Measurements from ENCODE around the gene HBZ.
"Not testable (repeated sequence)": the region's sequence is repeated elsewhere in the genome, so short reads cannot be mapped to it uniquely, and the experiment has no call there.

The HBZ gene

DNA sequence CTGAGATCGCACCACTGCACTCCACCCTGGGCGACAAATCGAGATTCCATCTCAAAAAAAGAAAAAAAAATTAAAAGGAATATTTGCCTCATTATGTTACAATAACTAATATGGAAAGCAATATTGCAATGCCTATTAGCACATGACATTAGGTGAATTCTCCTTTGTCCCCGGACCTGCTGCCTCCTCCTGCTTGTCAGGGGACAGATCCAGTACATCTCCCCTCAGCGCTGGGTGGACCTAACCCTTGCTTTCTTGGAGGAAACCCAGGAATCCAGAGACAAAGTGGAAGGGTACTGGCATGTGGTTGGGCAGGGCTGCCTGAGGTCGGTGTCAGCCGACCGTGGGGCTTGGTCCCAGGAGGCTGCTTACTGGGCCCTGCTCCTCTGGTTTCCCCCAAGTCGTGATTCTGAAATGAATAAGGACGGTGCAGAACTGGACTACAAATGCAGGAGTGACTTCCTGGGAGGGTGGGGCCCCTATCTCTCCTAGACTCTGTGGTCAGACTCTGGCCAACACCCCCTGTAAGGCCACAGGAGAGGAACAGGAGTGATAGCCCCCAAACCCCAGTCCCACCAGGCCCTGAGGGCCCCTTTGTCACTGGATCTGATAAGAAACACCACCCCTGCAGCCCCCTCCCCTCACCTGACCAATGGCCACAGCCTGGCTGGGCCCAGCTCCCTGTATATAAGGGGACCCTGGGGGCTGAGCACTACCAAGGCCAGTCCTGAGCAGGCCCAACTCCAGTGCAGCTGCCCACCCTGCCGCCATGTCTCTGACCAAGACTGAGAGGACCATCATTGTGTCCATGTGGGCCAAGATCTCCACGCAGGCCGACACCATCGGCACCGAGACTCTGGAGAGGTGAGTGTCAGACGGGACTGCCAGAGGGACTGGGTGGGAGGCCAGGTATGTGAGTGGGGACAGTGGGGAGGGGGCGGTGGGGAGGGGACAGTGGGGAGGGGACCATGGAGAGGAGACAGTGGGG is at the start of gene HBZ:
Gene HBZ, plus strand, starts transcription at position 504 of the 988 bp plus-strand sequence. Its CDS starts 266 bp downstream, at position 770.
- no peak for DNase-seq (ENCODE audit: low read depth)

DNA sequence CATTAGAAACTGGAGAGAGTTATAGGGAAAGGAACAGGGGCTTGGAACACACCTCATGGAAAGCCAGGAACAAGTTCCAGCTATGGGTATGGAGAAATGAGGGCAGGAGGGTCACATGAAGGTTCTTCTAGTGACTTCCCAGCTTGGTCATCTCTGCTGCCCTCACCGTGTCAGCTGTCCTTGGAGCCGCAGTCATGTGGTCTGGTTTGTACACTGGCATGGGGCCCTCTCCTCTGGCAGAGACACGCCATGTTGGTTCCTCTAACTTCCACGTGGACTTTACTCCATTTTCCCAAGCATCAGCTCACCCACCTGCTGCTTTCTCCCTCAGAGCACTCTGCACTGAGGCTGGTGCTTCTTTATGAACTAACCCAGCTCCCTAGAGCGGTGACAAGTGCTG is 48.1 kb upstream of the HBZ start:
- DNase-seq (ENCODE audit: low read depth) = no peak

DNA sequence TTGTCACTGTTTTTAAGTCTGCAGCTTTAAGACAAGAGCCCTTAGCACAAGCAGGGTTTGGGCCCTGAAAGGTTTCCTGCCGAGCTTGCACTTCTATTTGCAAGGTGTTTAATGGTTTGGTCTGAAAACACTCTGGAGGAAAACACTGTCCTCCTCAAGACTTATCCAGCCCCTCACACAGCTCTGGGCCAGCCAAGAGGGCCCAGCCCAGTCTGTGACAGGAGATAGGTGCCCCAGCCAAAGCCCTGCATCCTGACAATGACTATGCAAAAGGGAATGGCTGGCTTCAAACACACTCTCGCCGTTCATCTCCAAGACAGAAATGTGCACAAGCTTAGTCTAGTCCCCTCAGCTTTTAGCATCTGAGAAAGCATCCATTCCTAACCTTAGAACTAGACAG is 47.5 kb upstream of the HBZ start:
- DNase-seq (ENCODE audit: low read depth) = no peak

DNA sequence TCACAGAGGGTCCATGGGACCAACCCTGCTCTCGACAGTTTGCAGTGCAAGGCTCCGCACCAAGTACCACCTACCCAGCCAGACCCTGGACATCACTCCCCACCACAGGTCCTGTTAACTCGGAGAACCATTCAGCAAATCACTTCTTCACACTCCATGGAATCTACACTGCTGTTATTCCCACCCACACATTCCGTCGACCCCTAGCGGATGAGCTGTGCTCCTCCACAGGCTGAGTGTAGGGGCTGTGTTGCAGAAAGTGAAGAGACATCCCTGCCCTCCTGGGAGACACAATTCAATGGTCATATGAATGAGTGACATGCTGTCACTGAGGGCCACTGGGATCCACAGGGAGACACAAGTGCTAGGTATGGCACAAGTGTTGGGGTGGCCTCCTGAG is 46.9 kb upstream of the HBZ start:
- DNase-seq (ENCODE audit: low read depth) = no peak

DNA sequence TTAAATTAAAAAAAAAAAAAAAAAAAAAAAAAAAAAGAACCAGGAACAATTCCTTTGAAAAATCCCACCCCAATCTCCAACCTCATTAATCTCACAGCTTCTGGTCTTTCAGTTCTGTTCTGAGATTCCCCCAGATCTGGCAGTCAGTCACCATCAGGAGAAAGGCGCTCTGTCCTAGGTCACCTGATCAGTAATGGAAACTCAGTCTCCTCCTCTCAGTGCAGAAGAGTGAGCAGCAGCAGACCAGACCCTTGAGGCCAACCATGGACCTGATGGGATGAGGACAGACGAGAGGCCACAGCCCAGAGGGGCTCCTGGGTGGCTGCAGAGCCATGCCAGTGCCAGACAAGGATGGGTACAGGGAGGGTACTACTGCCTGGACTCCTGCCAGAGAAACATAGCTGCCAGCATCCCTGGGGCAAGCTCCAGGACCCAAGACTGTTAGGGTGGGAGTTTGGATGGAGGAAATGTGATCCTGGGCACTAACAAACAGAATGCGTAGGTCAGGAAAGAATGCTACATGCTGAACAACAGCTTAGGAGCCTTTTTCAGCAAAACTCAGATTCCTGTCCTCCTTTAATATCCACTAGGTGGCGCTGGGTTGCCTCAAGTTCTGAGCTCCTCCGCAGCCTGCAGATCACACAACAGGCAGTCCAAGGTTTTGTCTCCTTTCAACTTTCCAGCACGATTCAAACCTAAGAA is 45.7 kb upstream of the HBZ start:
- DNase-seq (ENCODE audit: low read depth) = no peak

DNA sequence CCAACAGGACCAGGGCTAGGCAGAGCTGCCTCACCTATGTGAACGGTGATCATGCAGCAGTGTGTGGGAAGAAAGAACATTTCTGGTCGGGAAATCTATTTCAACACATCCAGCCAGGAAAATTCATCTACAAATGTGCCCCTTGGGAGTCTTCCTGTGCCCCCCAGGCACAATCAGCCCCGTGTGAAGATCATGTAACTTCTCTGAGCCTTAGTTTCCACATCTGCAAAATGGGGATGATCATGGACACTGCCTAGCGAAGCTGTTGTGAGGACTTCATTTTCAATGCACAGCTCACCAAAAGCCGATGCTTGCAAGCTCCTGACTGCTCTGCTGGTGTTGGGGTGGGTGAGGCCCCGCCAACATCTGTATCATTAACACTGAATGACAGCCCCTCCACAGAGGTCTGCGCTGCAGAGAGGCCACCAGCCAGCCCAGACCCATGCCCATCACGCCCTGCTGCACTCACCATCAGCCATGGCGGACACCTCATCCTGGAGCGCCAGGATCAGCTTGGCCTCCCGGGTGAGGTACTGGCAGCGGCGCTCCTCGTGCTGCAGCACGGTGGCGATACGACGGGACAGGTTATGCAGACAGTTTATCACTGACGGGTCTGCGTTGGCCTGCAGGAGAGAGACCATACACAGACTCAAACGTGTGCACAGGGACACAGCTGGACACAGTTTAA is 40.1 kb upstream of the HBZ start:
- no peak for DNase-seq (ENCODE audit: low read depth)

DNA sequence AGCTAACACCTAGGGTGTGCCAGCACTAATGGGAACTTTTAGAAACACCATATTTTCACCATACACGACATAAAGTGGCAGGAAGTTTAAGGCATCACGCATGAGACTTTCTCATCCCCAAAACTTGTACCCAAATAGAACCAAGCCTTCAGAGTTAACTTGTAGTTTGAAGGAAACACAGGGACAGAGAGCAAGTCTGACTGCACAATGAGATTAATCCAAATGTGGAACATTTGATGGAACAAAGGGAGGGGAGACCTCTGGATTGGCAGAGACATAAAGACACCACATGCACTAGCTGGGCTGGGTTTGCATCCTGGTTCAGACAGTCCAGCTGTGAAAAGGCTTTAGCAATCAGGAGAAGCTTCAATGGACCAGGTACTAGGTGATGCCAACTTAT is 38.1 kb upstream of the HBZ start:
- DNase-seq (ENCODE audit: low read depth) = no peak

DNA sequence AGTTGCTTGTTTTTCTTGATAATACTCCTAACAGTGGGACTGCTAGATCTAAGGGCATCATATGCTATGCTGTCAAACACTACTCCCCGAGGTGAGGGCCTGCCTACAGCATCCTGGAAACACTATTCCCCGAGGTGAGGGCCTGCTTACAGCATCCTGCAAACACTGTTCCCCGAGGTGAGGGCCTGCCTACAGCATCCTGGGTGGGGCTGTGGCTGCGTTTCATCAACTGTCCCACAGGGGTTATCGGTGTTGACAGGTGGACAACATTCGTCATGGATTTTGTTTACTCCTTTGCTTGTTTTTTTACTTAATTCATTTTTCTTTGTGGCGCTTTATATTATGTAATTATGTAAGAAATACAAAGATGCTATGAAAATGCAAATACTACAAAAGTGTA is 36.4 kb upstream of the HBZ start:
- DNase-seq (ENCODE audit: low read depth) = no peak

DNA sequence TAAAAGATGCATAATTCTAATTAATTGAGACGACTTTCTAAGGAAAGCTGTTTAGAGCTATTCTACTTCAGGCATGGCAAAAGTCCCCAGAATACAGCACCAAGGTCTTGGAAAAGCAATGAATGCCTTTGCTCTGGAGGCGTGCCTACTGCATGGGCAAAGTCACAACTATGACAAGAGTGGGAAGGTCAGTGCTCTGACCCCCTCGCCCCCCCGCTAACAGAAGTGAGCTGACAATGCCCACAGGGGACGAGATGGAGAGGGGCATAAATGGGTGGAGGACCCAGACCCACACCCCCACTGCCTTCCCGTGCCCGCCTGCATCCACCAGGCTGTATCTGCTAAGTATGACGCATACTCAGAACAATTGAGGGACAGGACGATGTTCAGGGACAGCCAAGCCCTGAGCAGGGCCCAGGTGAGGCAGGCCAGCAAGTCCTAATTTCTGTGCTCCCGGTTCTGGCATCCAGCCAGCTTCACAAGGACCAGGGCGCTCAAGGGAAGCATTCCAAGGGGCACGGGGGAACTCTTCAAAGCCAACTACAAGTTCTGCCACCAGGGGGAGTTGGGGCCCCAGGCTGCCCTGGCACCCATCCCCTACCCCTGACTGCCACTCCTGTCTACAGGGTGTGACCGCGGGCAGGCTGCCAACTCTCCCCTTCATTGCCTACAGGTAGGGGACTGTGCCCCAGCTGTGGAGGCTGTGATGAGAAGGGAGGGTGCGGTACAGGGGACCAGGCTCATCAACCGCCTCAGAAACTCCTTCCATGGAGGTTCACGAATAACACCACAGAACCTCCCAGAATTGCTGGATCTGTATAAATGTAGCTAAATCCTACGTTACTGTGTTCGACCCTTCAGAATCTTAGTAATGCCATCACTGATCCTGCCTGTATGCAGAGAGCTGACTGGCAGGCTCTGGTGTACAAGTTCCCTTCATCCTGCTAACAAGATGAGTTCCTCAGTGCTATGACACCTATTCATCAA is 34.8 kb upstream of the HBZ start:
- DNase-seq (ENCODE audit: low read depth) = no peak

DNA sequence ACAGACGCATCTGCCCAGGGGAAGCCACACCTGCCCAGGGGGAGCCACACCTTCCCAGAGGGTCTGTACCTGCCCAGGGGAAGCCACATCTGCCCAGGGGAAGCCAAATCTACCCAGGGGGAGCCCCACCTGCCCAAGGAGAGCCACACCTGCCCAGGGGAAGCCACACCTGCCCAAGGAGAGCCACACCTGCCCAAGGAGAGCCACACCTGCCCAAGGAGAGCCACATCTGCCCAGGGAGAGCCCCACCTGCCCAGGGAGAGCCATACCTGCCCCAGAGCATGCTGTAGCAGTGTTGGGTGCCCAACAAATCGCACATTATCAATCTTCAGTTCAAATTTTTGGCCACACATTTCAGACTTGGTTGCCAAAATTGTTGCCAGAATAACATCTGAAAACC is 33.6 kb upstream of the HBZ start:
- no peak for DNase-seq (ENCODE audit: low read depth)

DNA sequence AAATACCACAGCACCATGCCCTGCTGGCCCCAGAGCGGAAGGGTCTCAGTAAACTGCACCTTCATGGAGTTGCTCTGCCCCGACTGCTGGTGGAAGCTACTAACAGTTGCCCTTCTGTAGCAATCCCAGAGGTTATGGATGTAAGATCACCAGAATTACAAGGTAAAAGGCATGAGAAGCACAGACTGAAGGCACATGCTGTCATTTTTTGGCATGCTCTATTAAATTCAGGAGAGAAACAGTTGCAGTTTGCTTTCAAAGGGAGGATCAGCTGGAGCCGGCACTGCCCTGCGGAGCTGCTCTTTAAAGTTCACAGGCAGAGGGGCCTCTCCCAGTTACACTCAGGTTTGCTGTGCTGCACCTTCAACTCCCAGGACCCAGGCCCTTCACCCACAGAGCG is 33.1 kb upstream of the HBZ start:
- DNase-seq (ENCODE audit: low read depth) = no peak

DNA sequence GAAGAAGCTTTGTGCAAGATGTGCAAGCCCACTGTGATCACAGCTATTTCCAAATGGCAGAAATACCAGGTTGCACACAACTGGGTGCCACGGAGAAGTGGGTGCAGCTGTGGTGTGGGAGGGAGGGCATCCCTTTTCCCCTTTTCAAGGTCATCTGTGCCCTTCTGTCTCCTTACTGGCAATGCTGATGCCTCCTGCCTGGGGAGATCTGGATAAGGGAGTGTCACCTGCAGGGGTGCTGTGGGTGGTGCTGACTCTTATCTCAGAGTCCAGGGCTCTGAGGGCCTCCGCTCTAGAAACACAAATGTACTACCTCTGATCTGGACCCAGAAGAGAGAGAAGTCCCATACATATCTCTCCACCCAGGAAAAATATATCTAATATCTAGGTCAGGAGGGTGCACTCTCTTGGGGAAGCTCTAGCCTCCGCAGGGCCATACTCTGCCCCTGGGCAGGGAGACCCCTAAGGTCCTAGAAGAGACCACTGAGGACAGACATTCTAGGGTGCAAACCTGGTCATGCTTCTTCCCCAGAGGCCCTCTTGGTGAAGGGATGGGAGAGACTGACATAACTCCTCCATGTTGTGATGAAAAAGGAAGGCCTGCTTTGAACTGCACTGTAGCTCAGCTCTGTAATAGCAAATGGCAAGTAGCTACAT is 32.5 kb upstream of the HBZ start:
- no peak for DNase-seq (ENCODE audit: low read depth)

DNA sequence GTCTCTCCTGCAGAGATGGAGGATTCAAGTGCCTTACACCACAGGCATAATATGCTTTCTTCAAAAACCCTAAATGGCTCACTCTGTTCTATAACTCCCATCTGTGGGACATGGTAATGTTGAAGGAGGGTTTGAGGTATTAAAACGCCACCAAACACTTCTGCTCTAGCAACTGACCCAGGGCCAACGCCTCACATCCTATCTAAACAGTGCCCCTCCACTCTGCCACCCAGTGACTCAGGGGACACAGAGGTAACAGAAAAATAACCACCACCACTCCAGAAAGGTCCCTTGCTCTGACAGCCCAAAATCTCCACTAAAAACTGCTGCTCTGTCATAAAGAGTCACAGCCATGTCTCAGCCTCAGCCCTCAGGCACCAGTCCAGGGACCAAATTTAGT is 31.7 kb upstream of the HBZ start:
- DNase-seq (ENCODE audit: low read depth) = no peak

DNA sequence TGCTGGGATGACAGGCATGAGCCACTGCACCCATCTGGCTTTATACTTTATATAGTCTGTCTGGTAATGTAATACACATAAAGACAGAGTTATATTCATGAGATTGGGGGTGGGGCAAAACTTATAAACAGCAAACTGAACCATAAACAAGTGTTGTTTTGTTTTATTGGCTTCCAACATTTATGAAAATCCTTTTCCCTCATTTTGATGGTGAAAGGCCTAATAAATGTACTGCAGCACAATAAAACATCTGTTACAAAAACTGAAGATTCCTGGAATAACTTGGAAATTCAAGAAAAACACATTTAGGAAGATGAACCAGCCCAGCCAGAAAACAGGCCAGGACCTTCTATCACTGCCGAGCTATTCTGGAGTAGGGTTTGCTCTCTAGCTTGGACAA is 30.1 kb upstream of the HBZ start:
- no peak for DNase-seq (ENCODE audit: low read depth)

DNA sequence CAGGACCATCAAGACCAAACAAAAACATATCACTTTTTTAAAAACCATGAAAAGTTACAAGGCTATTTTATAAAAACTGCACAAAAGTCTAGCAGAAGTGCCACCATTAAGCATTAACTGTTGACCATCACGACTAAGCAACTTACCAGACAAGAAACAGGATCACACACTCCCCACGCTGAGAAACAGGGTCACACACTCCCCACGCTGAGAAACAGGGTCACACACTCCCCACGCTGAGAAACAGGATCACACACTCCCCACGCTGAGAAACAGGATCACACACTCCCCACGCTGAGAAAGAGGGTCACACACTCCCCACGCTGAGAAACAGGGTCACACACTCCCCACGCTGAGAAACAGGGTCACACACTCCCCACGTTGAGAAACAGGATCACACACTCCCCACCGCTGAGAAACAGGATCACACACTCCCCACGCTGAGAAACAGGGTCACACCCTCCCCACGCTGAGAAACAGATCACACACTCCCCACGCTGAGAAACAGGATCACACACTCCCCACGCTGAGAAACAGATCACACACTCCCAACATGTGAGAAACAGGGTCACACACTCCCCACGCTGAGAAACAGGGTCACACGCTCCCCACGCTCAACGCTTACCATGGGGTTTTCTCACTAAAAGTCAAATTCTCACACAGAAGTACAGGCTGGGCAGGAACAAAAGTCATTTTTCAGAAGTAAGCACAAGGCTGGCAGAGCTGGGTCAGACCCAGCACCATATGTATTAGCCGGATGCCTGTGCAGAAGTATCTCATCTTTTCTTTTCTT is 28.7 kb upstream of the HBZ start:
- not testable (repeated sequence) for DNase-seq (ENCODE audit: low read depth)

DNA sequence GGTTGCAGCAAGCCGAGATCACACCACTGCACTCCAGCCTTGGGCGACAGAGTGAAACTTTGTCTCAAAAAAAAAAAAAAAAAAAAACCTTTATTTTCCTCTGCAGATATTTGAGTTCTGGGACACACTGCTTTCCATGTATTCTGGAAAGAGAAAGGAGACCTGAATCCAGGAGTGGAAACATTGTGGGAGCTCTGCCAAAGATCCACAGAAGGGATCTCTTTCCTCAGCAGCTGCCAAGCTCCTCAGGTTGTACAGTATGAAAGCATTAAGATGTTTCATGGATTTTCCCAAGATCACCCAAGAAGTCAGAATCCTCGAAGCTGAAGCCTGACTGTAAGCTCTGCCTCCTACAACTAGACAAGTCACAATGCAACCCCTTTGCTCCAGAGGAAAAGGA is 27.4 kb upstream of the HBZ start:
- no peak for DNase-seq (ENCODE audit: low read depth)

DNA sequence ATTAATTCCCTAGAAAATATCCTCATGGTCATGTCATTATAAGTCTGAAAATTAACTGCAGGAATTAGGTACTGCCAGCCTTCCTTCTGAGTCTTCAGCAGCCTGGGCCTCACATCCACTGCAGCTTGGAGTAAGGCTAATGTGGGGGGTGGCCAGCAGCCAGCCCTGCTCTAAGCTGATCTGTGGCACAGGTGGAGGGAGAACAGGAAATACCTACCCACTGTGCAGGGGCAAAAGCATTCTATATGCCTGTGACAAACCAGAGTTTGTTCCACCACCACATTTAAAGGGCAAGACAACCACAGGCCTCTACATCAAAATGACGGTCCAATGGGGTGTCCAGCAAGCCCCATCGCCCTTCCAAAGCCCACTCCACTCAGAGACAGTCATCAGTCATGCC is 23.4 kb upstream of the HBZ start:
- no peak for DNase-seq (ENCODE audit: low read depth)

DNA sequence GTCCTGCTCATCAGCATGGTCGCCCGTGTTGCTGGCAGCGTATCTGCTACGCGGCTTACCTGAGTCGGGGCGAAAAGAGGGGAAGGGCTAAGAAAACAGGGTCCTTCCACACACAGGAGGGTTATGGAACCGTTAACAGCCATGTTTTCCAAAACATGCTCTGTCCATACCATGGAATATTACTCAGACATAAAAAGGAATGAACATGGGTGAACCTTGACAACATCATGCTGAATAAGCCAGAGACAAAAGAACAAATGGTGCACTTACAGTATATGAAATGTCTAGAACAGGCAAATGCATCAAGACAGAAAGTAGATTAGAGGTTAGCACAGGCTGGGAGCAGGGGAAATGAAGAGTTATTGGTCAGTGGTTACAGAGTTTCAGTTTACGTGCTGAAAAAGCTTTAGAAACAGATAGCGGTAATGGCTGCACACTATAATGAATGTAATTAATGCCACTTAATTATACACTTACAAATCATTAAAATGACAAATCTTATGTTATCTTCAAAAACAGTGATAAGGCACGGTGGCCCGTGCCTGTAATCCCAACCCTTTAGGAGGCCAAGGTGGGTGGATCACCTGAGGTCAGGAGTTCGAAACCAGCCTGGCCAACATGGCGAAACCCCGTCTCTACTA is 21.8 kb upstream of the HBZ start:
- no peak for DNase-seq (ENCODE audit: low read depth)

DNA sequence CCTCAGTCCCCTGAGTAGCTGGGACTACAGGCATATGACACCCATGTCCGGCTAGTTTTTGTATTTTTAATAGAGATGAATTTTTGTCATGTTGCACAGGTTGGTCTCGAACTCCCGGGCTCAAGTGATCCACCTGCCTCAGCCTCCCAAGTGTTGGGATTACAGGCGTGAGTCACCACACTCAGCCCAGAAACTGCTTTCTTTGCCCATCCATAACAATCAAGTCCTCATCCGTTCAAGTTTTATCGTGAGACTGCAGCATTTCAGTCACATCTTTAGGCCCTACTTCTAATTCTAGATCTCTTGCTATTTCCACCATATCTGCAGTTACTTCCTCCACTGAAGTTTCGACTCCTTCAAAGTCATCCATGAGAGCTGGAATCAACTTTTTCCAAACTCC is 20.3 kb upstream of the HBZ start:
- DNase-seq (ENCODE audit: low read depth) = no peak

DNA sequence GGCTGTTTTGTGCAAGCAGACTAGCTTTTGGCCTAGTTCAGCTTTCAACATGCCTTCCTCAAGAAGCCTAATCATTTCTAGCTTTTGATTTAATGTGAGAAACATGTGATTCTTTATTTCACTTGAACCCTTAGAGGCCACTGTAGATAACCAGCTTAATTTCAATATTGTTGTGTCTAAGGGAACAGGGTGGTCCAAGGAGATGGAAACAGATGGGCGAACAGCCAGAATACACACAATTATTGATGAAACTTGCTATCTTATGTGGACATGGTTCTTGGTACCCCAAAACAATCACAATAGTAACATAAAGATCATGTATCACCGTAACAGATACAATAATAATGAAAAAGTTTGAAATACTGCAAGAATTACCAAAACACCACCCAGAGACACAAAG is 18.7 kb upstream of the HBZ start:
- no peak for DNase-seq (ENCODE audit: low read depth)
